ENCODE results near the gene TMEM87A.

TMEM87A gene

GRCh38 chr15:42163291-42163690 is 109.9 kb downstream of the TMEM87A start:
- DNase-seq = no peak
